ENCODE results near the gene LPP.

LPP gene

GRCh38 chr3:188660415-188660814 lies 506.5 kb downstream of the LPP start:
- DNase-seq, result no peak

- DNase-seq, result no peak
Measured at GRCh38 chr3:188661806-188662205, 507.8 kb downstream of the LPP start.

- no peak for DNase-seq
Measured at GRCh38 chr3:188662214-188662613, 508.3 kb downstream of the LPP start.

- DNase-seq, result no peak
Measured at GRCh38 chr3:188662795-188663194, 508.8 kb downstream of the LPP start.

GRCh38 chr3:188663839-188664238 lies 509.9 kb downstream of the LPP start:
- DNase-seq, result no peak

- DNase-seq, result peak; percentile 21
Measured at GRCh38 chr3:188664795-188665194, 510.8 kb downstream of the LPP start.

GRCh38 chr3:188667926-188668325 lies 514.0 kb downstream of the LPP start:
- DNase-seq, result no peak

GRCh38 chr3:188670446-188670845 lies 516.5 kb downstream of the LPP start:
- DNase-seq, result no peak

GRCh38 chr3:188671971-188672370 lies 518.0 kb downstream of the LPP start:
- no peak for DNase-seq

- no peak for DNase-seq
Measured at GRCh38 chr3:188672840-188673239, 518.9 kb downstream of the LPP start.

- no peak for DNase-seq
Measured at GRCh38 chr3:188673646-188674186, 519.8 kb downstream of the LPP start.

- DNase-seq, result no peak
Measured at GRCh38 chr3:188674595-188674994, 520.6 kb downstream of the LPP start.

- no peak for DNase-seq
Measured at GRCh38 chr3:188677344-188677743, 523.4 kb downstream of the LPP start.

GRCh38 chr3:188680189-188680588 lies 526.2 kb downstream of the LPP start:
- DNase-seq, result no peak

GRCh38 chr3:188680605-188681004 lies 526.6 kb downstream of the LPP start:
- no peak for DNase-seq

GRCh38 chr3:188682316-188682715 lies 528.4 kb downstream of the LPP start:
- no peak for DNase-seq

GRCh38 chr3:188683032-188683521 lies 529.1 kb downstream of the LPP start:
- peak; percentile 58 for DNase-seq

- DNase-seq, result no peak
Measured at GRCh38 chr3:188684276-188684675, 530.3 kb downstream of the LPP start.

- no peak for DNase-seq
Measured at GRCh38 chr3:188685789-188686188, 531.8 kb downstream of the LPP start.

GRCh38 chr3:188686324-188686723 lies 532.4 kb downstream of the LPP start:
- DNase-seq, result no peak

- no peak for DNase-seq
Measured at GRCh38 chr3:188687389-188687788, 533.4 kb downstream of the LPP start.

- DNase-seq, result peak; percentile 31
Measured at GRCh38 chr3:188689101-188689574, 535.2 kb downstream of the LPP start.

- no peak for DNase-seq
Measured at GRCh38 chr3:188690064-188690463, 536.1 kb downstream of the LPP start.

GRCh38 chr3:188691004-188691403 lies 537.0 kb downstream of the LPP start:
- DNase-seq, result no peak

- DNase-seq, result no peak
Measured at GRCh38 chr3:188691665-188692064, 537.7 kb downstream of the LPP start.
